ENCODE measurements around the gene BCL2L14.

The BCL2L14 gene

GRCh38 chr12:12033824-12034223, 36.9 kb upstream of the BCL2L14 start:
- TF ChIP-seq REST (IDR thresholded peaks at IDR 0.05; ENCODE audit: insufficient replicate concordance, low read depth) = no peak
- TF ChIP-seq GABPA (IDR thresholded peaks at IDR 0.05; ENCODE audit: low read depth) = no peak
- no peak for TF ChIP-seq CTCF (IDR thresholded peaks at IDR 0.05; ENCODE audit: insufficient read depth, low read length)
- TF ChIP-seq SPI1 (IDR thresholded peaks at IDR 0.05; ENCODE audit: borderline replicate concordance, low read depth) = no peak
- no peak for TF ChIP-seq POLR2AphosphoS5 (IDR thresholded peaks at IDR 0.05; ENCODE audit: low read depth)
- Histone ChIP-seq H3K27ac (replicated peaks) (no peak overlapping the region), H3K27me3 (ENCODE audit: insufficient read depth, poor library complexity, severe bottlenecking) (no peaks in the 10 kb centered on the region), H3K4me3 (replicated peaks; ENCODE audit: insufficient read depth, low read length) (no peak overlapping the region)
- DNase-seq (ENCODE audit: low read depth in 1 of 2, low spot score in 1 of 2) = no peak

GRCh38 chr12:12034344-12034743, 36.4 kb upstream of the BCL2L14 start:
- TF ChIP-seq CTCF (IDR thresholded peaks at IDR 0.05; ENCODE audit: insufficient read depth, low read length) = no peak
- no peak overlapping the region for H3K27ac ChIP-seq (replicated peaks)
- DNase-seq (ENCODE audit: low read depth in 1 of 2, low spot score in 1 of 2) = no peak
- H3K27me3 ChIP-seq (ENCODE audit: insufficient read depth, poor library complexity, severe bottlenecking) = no peaks in the 10 kb centered on the region
- no peak overlapping the region for H3K4me3 ChIP-seq (replicated peaks; ENCODE audit: insufficient read depth, low read length)

- TF ChIP-seq SPI1 (IDR thresholded peaks at IDR 0.05; ENCODE audit: borderline replicate concordance, low read depth) (no peak), POLR2AphosphoS5 (IDR thresholded peaks at IDR 0.05; ENCODE audit: low read depth) (no peak), REST (IDR thresholded peaks at IDR 0.05; ENCODE audit: insufficient replicate concordance, low read depth) (no peak), CTCF (IDR thresholded peaks at IDR 0.05; ENCODE audit: insufficient read depth, low read length) (no peak), GABPA (IDR thresholded peaks at IDR 0.05; ENCODE audit: low read depth) (no peak)
- Histone ChIP-seq H3K4me3 (replicated peaks; ENCODE audit: insufficient read depth, low read length) (no peak overlapping the region), H3K27me3 (ENCODE audit: insufficient read depth, poor library complexity, severe bottlenecking) (no peaks in the 10 kb centered on the region), H3K27ac (replicated peaks) (no peak overlapping the region)
- DNase-seq (ENCODE audit: low read depth in 1 of 2, low spot score in 1 of 2) = no peak
These were observed 35.5 kb upstream of the BCL2L14 start for GRCh38 chr12:12035229-12035628.

- Histone ChIP-seq H3K27ac (replicated peaks) (no peak overlapping the region), H3K4me3 (replicated peaks; ENCODE audit: insufficient read depth, low read length) (no peak overlapping the region), H3K27me3 (ENCODE audit: insufficient read depth, poor library complexity, severe bottlenecking) (no peaks in the 10 kb centered on the region)
- TF ChIP-seq POLR2AphosphoS5 (IDR thresholded peaks at IDR 0.05; ENCODE audit: low read depth) (no peak), SPI1 (IDR thresholded peaks at IDR 0.05; ENCODE audit: borderline replicate concordance, low read depth) (no peak), REST (IDR thresholded peaks at IDR 0.05; ENCODE audit: insufficient replicate concordance, low read depth) (no peak), GABPA (IDR thresholded peaks at IDR 0.05; ENCODE audit: low read depth) (no peak), CTCF (IDR thresholded peaks at IDR 0.05; ENCODE audit: insufficient read depth, low read length) (no peak)
- no peak for DNase-seq (ENCODE audit: low read depth in 1 of 2, low spot score in 1 of 2)
These were observed 33.8 kb upstream of the BCL2L14 start for GRCh38 chr12:12036901-12037300.
